PC-3 (cell line): ENCODE results near the gene SUPT6H. TPM values are rescaled to one million over a fixed set of nuclear protein-coding genes. Genes with fewer than 3 reads are reported as not detected.
A peak's percentile ranks its signal among the peaks of the same experiment; 100 is the strongest.

Experiments
- ATAC-seq: fragments of 200-7000 bp; cut with Tn5 transposase; 2 replicates; pipeline ENCODE4 v1.9.1; 2020; ENCODE audit warnings: mild to moderate bottlenecking, moderate library complexity
- BruUV-seq: library from RNA; stranded (reverse); fragments of 400-500 nt; replicated peaks from 2 replicates; lab custom pipeline; 2021; lab: Mats Ljungman, UMichigan
- CTCF ChIA-PET: fragments of 300-600 bp; sonication (Branson Sonifier 250); formaldehyde crosslinking; loops from one replicate; lab custom pipeline; 2022; ENCODE audit warnings: antibody characterized with exemption; lab: Charles Lee
- POLR2A ChIA-PET: fragments of 300-600 bp; sonication (Branson Sonifier 250); formaldehyde crosslinking; loops from one replicate; lab custom pipeline; 2022; ENCODE audit warnings: antibody characterized with exemption; ENCODE audit not compliant: unreplicated experiment; lab: Charles Lee
- DNase-seq: peaks from one replicate; pipeline ENCODE4 v3.0.0-alpha.2; 2015
- H2AFZ ChIP-seq: fragments of 300-600 bp; sonication (generic); 2 replicates; pipeline ENCODE4 v1.6.0; 2016; ENCODE audit warnings: antibody characterized with exemption, low read length
- H3F3A ChIP-seq: fragments of 300-600 bp; sonication (generic); one replicate; pipeline ENCODE4 v1.6.0; 2017; ENCODE audit warnings: antibody characterized with exemption, low read length, control low read depth, mild to moderate bottlenecking; ENCODE audit not compliant: unreplicated experiment
- H3K27ac ChIP-seq: fragments of 300-600 bp; sonication (generic); 2 replicates; pipeline ENCODE4 v1.5.1; 2016; ENCODE audit warnings: mild to moderate bottlenecking, low read length
- H3K27me3 ChIP-seq: fragments of 300-600 bp; sonication (generic); 2 replicates; pipeline ENCODE4 v1.6.1; 2016; ENCODE audit warnings: low read length, mixed read lengths
- H3K36me3 ChIP-seq: fragments of 300-600 bp; sonication (generic); 2 replicates; pipeline ENCODE4 v1.6.1; 2016; ENCODE audit warnings: low read depth, mixed run types, low read length, mixed read lengths
- H3K4me1 ChIP-seq: fragments of 300-600 bp; sonication (generic); 2 replicates; pipeline ENCODE4 v1.5.1; 2016; ENCODE audit warnings: low read length; ENCODE audit not compliant: insufficient read depth
- H3K4me2 ChIP-seq: fragments of 300-600 bp; sonication (generic); 2 replicates; pipeline ENCODE4 v1.6.0; 2016; ENCODE audit warnings: low read length
- H3K4me3 ChIP-seq: fragments of 300-600 bp; sonication (generic); 2 replicates; pipeline ENCODE4 v1.5.1; 2016; ENCODE audit warnings: mild to moderate bottlenecking, low read length, mixed read lengths
- H3K79me2 ChIP-seq: fragments of 300-600 bp; sonication (generic); 2 replicates; pipeline ENCODE4 v1.6.1; 2017; ENCODE audit warnings: low read length, mixed read lengths
- H3K9ac ChIP-seq: fragments of 300-600 bp; sonication (generic); 2 replicates; pipeline ENCODE4 v1.6.0; 2016; ENCODE audit warnings: mild to moderate bottlenecking, low read length
- H3K9me2 ChIP-seq: fragments of 300-600 bp; sonication (generic); replicated peaks from 2 replicates; pipeline ENCODE4 v1.6.1; 2016; ENCODE audit warnings: mixed run types, low read length, mixed read lengths
- H3K9me3 ChIP-seq: fragments of 300-600 bp; sonication (generic); 2 replicates; pipeline ENCODE4 v1.6.1; 2016; ENCODE audit warnings: low read length, mixed read lengths
- H4K20me1 ChIP-seq: fragments of 300-600 bp; sonication (generic); 2 replicates; pipeline ENCODE4 v1.6.1; 2016; ENCODE audit warnings: low read length, mixed read lengths
- EZH2 ChIP-seq: fragments of 300-600 bp; sonication (generic); IDR thresholded peaks from one replicate; pipeline ENCODE4 v1.6.1; 2017; ENCODE audit warnings: antibody characterized with exemption, mild to moderate bottlenecking, low read length; ENCODE audit not compliant: unreplicated experiment
- EZH2phosphoT487 ChIP-seq: fragments of 300-600 bp; sonication (generic); IDR thresholded peaks from 2 replicates; pipeline ENCODE4 v1.6.1; 2018; ENCODE audit warnings: mild to moderate bottlenecking, antibody characterized with exemption, low read length, borderline replicate concordance
- intact Hi-C: fragments of 100-400 bp; cut with micrococcal nuclease; formaldehyde crosslinking; loops from 2 replicates; pipeline ENCODE4 v1.9.0; 2023
- total RNA-seq: library from RNA; depleted of rRNA; stranded (reverse); fragments of >200 nt; gene quantifications from 2 replicates; pipeline ENCODE4 v1.2.3, GENCODE V29; 2014
- TF ChIP-seq, protein P1 (sequence below): fragments of 300-600 bp; sonication (generic); conservative IDR thresholded peaks from 2 replicates; pipeline ENCODE4 v1.5.1; 2017; ENCODE audit warnings: antibody characterized with exemption, low read depth, mild to moderate bottlenecking, low read length

Gene SUPT6H
- total RNA-seq, 1 experiment from 2014 or later, result 32.2 TPM

GRCh38 chr17:28747801-28748750 is 86.1 kb downstream of the SUPT6H start:
- Histone ChIP-seq H3K4me1 (peaks cover 24% of the 10 kb centered on the region), H3K27ac (peak overlapping the region; percentile 99), H3K9ac (no peak overlapping the region), H2AFZ (no peak overlapping the region), H3K27me3 (no peaks in the 10 kb centered on the region), H3K4me2 (peak overlapping the region; percentile 99), H3K36me3 (peaks cover 30% of the 10 kb centered on the region), H3F3A (no peaks in the 10 kb centered on the region), H3K9me2 (no peaks in the 10 kb centered on the region), H3K9me3 (no peaks in the 10 kb centered on the region), H3K79me2 (peaks cover 51% of the 10 kb centered on the region), H3K4me3 (peak overlapping the region; percentile 89; the same call in 1 of the 2 replicates), H4K20me1 (peaks cover 27% of the 10 kb centered on the region)
- TF ChIP-seq, protein P1, sequence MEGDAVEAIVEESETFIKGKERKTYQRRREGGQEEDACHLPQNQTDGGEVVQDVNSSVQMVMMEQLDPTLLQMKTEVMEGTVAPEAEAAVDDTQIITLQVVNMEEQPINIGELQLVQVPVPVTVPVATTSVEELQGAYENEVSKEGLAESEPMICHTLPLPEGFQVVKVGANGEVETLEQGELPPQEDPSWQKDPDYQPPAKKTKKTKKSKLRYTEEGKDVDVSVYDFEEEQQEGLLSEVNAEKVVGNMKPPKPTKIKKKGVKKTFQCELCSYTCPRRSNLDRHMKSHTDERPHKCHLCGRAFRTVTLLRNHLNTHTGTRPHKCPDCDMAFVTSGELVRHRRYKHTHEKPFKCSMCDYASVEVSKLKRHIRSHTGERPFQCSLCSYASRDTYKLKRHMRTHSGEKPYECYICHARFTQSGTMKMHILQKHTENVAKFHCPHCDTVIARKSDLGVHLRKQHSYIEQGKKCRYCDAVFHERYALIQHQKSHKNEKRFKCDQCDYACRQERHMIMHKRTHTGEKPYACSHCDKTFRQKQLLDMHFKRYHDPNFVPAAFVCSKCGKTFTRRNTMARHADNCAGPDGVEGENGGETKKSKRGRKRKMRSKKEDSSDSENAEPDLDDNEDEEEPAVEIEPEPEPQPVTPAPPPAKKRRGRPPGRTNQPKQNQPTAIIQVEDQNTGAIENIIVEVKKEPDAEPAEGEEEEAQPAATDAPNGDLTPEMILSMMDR, result no peak
- TF ChIP-seq EZH2 (no peak), EZH2phosphoT487 (no peak)
- intact Hi-C loops, result no loop called here
- no TSS peak for BruUV-seq
- ChIA-PET POLR2A (no interaction called here), CTCF (interaction anchor here (2.2 kb wide), 1 partner anchor 21 kb away, joined by 11 read pairs; the partner anchor contains the start of gene TLCD1)
- no peak for DNase-seq
- ATAC-seq, result no peak

GRCh38 chr17:28748852-28749515 is 87.0 kb downstream of the SUPT6H start:
- DNase-seq (no peak), ATAC-seq (no peak)
- Histone ChIP-seq H3K79me2 (peaks cover 51% of the 10 kb centered on the region), H3F3A (no peaks in the 10 kb centered on the region), H3K27me3 (no peaks in the 10 kb centered on the region), H4K20me1 (peaks cover 27% of the 10 kb centered on the region), H3K4me2 (no peak overlapping the region), H3K9me3 (no peaks in the 10 kb centered on the region), H3K4me3 (no peak overlapping the region), H3K36me3 (peaks cover 30% of the 10 kb centered on the region), H3K9me2 (no peaks in the 10 kb centered on the region), H3K27ac (no peak overlapping the region), H3K4me1 (peaks cover 24% of the 10 kb centered on the region), H3K9ac (no peak overlapping the region), H2AFZ (no peak overlapping the region)
- ChIA-PET POLR2A (no interaction called here), CTCF (interaction anchor here (1.9 to 2.2 kb wide), 2 partner anchors 22 kb away, joined by 11 to 55 read pairs; partner anchors contain the start of genes NEK8 and TLCD1)
- intact Hi-C loops, result no loop called here
- TF ChIP-seq EZH2phosphoT487 (no peak), EZH2 (no peak)
- TF ChIP-seq, protein P1, result no peak
- BruUV-seq, result no TSS peak
